GM12801 (cell line): ENCODE results near the gene STYK1.

Experiments used
- CTCF ChIP-seq: IDR thresholded peaks from one replicate; pipeline ENCODE4 v1.5.1; 2011; ENCODE audit warnings: control low read depth; ENCODE audit not compliant: insufficient read length; ENCODE audit errors: extremely low read depth

Gene STYK1

GRCh38 chr12:10673659-10674384, at the start of gene STYK1:
Gene STYK1 (minus strand): TSS chr12:10674052. CDS start chr12:10634618, 39,434 bp downstream.
- no peak for TF ChIP-seq CTCF

DNA sequence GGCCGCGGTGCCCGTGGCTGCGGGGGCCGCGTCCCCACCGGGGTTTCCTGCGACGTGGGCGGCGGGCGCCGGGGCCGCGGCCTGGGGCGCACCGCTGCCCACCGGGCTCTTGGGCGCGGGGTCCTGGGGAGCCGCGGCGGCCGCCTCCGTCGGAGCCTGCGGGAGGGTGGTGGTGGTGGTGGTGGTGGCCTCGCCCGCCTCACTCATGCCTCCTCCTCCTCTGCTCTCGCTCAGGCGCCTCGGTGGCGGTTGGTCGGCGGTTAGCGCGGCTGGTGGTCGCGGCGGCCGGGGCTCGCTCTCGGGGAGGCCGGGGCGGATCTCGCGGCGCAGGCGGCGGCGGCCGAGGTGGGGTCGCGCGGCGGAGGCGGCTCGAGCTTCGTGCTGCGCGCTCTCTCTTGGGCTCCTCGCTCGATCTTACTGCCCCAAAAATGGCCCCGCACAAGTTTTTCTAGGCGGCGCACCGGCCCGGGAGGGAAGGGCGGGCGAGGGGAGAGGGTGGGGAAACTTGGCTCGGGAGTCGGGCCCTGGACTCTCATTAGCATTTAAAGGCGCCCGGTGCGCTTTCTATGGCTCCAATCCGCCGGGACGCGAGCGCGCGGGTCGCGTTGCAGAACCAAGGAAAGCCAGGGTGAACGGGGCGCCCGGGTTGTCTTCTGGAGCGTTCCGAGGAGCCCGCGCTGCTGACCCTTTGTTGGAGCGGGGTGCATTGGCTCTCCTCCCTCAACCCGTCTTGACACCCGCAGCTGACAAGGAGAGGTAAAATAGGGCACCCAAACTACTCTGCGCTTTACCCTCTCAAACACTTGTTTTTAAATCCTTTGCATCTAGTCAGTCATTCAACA, 49.3 kb upstream of the STYK1 start, which contains the start of gene YBX3:
Gene YBX3 (minus strand): TSS at position 419 of the 842 bp plus-strand sequence. CDS start 212 bp downstream, at position 207.
- no peak for TF ChIP-seq CTCF

GRCh38 chr12:10722502-10722904, 48.7 kb upstream of the STYK1 start:
- no peak for TF ChIP-seq CTCF

DNA sequence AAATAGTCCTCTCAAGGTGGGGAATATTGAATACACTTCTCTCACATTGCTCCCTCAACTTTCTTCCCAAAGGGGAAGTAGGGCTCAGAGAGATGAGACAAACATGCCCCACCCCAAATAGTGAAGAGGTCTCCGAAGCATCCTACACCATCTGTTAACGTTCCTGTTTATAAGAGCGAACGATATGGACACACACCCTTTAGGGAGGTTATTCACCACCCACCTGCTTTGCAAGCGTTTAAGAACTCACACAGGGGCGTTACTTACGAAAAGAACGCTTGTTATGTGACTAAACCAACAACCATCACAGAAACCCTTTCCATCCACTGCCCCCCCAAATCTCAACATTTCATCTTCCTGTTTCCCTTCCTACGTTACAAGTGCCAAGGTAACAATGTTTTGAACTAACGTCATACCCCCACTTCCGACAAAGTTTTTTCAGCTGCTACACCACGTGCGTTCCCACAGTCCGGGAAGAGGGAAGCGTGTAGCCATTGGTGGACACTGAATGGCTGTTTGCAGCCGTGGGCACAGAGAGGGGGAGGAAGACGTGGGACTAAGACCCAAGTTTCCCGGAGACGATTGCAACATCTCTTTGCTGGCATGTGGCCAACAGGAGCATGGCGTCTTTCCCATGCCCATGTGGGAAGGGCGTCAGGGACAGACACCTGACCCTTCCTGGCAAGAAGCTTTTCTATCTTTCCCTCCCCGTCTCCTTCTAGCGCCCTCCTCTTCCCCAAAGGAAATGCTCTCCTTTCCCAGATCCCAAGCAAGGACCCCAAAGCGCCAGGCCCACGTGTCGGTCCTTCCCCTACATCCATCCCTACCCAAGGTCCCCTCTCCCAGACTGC, 48.0 kb upstream of the STYK1 start:
- TF ChIP-seq CTCF: no peak

DNA sequence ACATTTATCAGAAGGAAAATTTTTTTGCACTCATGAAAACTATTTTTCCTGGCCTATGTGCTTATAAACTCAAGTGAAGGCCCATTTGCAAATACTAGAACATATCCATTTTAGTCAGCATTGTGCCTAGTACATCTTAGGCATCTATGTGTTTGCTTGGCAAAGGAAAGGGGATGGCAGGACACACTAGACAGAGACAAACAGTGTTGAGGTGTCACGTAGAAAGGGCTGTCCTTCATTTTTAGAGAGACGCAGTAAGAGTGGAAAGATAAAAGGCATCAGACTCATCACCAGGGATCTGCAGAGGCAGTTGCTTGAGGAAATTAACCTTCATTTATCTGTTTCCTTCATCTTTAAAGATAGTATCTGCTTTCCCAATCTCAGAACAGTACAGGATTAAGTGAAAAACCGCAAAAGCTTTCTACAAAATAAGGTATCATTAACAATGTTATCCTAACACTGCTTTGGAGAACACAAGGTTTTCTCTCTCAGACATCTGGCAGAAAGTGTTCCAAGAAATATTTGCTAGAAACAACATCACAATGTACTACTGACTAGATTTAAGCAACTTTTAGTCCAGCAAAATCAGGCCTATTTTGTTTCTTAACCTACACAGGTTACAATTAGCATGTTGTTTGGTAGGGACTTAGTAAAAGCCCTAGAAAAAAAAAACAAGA, 47.3 kb upstream of the STYK1 start:
- no peak for TF ChIP-seq CTCF

DNA sequence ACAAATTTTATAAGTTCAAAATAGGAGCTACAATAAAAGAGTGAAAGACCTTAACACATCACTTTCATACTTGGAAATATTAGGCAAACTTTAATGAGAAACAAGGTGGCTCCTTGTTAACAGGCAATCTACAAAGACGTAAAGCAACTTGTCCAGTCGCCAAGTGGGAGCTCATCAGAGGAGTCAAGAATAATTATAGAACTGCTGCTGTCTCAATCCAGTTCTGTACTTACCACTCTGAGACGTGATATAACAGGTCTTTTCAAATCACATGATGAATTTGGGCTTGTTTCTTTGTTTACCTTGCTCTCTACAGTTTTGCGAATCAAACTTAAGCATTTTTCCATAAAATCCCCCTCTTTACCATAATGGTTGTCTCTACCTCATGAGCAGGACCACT, 45.6 kb upstream of the STYK1 start:
- no peak for TF ChIP-seq CTCF
